ENCODE data around the gene CACNA1S. TPM values are rescaled to one million over a fixed set of nuclear protein-coding genes. Genes with fewer than 3 reads are reported as not detected.

Gene CACNA1S
- total RNA-seq, 1 donor from 2014 or later = not detected

DNA sequence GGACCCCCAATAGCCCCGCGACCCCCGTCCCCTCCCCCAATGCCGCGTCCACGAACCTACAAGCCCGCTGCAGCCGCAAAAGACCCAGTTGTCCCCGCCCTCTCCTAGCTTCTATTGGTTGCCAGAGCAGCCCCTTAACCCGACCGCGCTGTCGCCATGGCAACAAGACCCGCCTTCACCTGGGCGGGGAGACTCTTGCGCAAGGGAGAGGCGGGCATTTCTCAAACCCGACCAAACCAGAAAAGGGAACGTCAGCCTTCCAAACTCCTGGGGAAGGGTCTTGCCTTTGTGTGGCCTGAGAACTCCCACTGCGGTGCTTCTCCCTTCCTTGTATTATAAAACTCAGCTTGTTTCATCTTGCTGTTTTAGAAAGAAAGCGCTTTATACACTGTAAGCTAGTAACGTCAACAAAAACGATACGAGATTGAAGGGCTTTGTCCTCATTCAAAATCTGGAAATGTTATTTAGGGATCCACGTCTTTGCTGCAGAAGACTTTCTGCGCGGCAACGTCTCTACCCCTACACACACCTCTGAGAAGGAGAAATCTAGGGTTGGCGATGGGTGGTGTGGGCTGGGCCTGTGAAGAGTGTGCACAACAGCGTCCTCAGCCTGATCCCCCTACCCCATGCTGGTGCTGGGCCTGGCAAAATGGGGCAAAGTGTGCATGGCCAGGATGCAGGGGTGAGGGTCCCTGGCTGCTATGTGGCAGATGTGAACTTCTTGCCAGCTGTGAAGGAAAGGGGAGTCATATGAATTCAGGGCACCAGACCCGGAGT, 42.4 kb upstream of the CACNA1S start, which contains the start of gene TMEM9:
TSS of gene TMEM9 (minus strand) at position 86 of the 777 bp plus-strand sequence. CDS start 551 bp downstream, outside the sequence.
- DNase-seq = peak; percentile 98
- peaks cover 13% of the 10 kb centered on the region for H3K36me3 Mint-ChIP-seq (ENCODE audit: low read depth)
- H3K4me3 Mint-ChIP-seq = peak within 1 kb of the TSS; percentile 92
- POLR2A ChIA-PET = interaction anchor here (0.5 to 1.9 kb wide), 11 partner anchors 13 to 963 kb away, joined by 3 to 15 read pairs (median 4); no protein-coding TSS in a partner anchor
- peaks cover 5% of the 10 kb centered on the region for H3K27me3 Mint-ChIP-seq
- TF ChIP-seq, protein P1, sequence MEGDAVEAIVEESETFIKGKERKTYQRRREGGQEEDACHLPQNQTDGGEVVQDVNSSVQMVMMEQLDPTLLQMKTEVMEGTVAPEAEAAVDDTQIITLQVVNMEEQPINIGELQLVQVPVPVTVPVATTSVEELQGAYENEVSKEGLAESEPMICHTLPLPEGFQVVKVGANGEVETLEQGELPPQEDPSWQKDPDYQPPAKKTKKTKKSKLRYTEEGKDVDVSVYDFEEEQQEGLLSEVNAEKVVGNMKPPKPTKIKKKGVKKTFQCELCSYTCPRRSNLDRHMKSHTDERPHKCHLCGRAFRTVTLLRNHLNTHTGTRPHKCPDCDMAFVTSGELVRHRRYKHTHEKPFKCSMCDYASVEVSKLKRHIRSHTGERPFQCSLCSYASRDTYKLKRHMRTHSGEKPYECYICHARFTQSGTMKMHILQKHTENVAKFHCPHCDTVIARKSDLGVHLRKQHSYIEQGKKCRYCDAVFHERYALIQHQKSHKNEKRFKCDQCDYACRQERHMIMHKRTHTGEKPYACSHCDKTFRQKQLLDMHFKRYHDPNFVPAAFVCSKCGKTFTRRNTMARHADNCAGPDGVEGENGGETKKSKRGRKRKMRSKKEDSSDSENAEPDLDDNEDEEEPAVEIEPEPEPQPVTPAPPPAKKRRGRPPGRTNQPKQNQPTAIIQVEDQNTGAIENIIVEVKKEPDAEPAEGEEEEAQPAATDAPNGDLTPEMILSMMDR (IDR thresholded peaks at IDR 0.05) = no peak
- peak within 1 kb of the TSS; percentile 89 for H3K27ac Mint-ChIP-seq
- peak; percentile 98 for ATAC-seq (ENCODE audit: low read depth)
- H3K4me1 Mint-ChIP-seq = peaks cover 16% of the 10 kb centered on the region
- H3K9me3 Mint-ChIP-seq = no peaks in the 10 kb centered on the region
- CTCF ChIA-PET = interaction anchor here (1.1 to 1.6 kb wide), 5 partner anchors 15 to 182 kb away, joined by 3 to 4 read pairs (median 3); no protein-coding TSS in a partner anchor
- intact Hi-C loops (cut with micrococcal nuclease) = loop anchor here (1.0 kb wide), 2 partner anchors 16 to 135 kb away; no protein-coding TSS in a partner anchor

DNA sequence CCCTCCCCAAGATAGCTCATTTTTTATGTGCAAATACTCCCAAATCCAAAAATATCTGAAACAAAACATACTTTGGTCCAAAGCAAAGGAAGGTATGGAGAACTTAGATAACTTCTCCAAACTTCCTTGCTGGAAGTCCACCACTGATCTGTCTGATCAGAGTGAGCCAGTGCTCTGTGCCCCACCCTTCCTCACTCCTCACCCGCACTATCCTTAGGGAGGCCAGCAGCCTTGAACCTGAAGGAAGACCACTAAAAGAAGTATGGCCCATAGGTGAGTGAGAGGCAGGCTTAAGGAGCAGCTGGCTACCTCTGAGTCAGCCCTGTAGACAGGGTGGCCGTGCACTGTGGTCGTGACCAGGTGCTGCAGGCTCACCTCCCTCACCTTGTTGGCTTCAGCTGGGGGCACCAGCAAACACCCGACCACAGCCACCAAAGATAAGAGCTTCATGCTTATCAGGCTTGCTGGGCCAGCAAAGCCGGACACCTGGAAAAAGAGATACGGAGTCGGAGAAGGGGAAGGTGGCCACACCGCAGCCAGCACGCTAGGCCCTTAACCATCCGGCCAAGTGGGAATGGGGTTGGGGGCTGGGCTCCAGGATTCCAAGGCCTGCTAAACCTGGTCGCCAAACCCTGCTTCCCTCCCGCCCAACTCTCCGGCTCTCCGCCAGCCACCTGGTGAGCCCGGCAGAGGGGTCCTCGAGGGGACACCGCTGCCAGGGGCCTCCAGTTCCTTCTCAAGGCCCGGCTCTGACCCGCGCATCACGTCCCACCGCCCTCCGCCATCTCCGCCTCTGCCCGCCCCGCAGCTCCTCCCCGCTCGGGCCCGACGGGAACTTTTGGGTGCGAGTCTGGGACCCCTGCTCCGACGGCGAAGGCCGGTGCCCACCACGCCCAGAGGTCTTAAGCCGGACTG, 41.5 kb upstream of the CACNA1S start:
- H3K9me3 Mint-ChIP-seq = no peaks in the 10 kb centered on the region
- peaks cover 16% of the 10 kb centered on the region for H3K36me3 Mint-ChIP-seq (ENCODE audit: low read depth)
- TF ChIP-seq, protein P1 (IDR thresholded peaks at IDR 0.05) = no peak
- H3K27me3 Mint-ChIP-seq = peaks cover 5% of the 10 kb centered on the region
- no peak for DNase-seq
- peak; percentile 81 for ATAC-seq (ENCODE audit: low read depth)
- peak overlapping the region; percentile 89 for H3K27ac Mint-ChIP-seq
- peak overlapping the region; percentile 92 for H3K4me3 Mint-ChIP-seq
- POLR2A ChIA-PET = interaction anchor here (0.5 to 1.9 kb wide), 9 partner anchors 14 to 791 kb away, joined by 3 to 15 read pairs (median 5); no protein-coding TSS in a partner anchor
- peaks cover 16% of the 10 kb centered on the region for H3K4me1 Mint-ChIP-seq
- intact Hi-C loops (cut with micrococcal nuclease) = loop anchor here (1.0 kb wide), 2 partner anchors 17 to 134 kb away; no protein-coding TSS in a partner anchor
- CTCF ChIA-PET = interaction anchor here (1.1 to 1.6 kb wide), 5 partner anchors 16 to 181 kb away, joined by 3 to 4 read pairs (median 3); no protein-coding TSS in a partner anchor

DNA sequence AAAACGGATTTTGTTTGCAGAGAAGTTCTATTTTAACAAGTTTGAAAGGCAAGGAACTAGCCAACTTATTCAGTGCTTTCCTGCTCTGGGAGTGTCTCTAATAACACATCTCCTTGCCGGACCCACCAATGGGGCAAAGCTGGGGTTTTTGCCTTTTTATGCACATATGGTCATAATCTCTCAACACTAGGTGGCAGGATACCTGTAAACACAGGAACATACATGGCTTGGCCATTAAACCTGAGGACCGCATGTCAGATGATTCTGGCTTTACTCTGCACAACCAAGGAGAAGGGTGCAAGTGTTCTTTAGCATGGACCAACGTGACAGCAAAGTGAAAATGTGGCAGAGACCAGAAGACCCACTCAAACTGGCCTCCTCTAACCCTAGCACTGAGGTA, 37.2 kb upstream of the CACNA1S start:
- Mint-ChIP-seq H3K4me1 (peaks cover 11% of the 10 kb centered on the region), H3K27ac (no peak overlapping the region), H3K27me3 (no peaks in the 10 kb centered on the region), H3K9me3 (no peaks in the 10 kb centered on the region), H3K36me3 (ENCODE audit: low read depth) (peaks cover 53% of the 10 kb centered on the region), H3K4me3 (no peak overlapping the region)
- ChIA-PET CTCF (interaction anchor here (0.6 to 1.4 kb wide), 3 partner anchors 9 to 73 kb away, joined by 3 to 5 read pairs (median 3); no protein-coding TSS in a partner anchor), POLR2A (no interaction called here)
- no peak for ATAC-seq (ENCODE audit: low read depth)
- DNase-seq = no peak
- TF ChIP-seq, protein P1 (IDR thresholded peaks at IDR 0.05) = no peak
- intact Hi-C loops (cut with micrococcal nuclease) = loop anchor here (1.0 kb wide), 1 partner anchor 74 kb away; no protein-coding TSS in a partner anchor

DNA sequence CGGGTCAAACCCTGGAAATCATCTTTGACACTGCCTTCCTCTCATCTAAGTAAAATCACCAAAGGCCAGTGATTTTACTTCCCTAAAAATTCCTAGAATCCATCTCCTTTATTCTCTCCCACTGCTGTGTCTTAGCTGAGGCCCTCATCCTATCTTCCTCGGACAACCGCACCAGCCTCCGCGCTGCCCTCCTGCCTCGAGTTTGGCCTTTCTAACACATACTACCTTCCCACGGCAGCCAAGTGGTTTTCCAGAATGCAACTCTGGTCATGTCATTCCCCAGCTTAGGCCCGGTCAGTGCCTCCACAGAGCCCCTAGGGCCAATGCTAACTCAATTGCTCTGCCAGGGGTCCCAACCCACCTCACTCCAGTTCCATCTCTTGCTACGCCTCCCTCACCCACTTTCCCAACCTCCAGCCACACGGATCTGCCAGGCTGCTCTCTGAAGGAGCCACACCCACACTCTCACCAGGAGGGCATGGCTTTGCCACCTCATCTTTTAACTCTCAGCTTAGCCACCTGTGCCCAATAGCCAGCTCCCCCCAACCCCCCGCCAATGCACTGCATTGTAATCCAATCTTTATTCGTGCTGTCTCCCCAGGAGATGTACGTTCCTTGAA, 35.3 kb upstream of the CACNA1S start:
- no peak overlapping the region for H3K4me3 Mint-ChIP-seq
- CTCF ChIA-PET = no interaction called here
- ATAC-seq (ENCODE audit: low read depth) (no peak), DNase-seq (no peak)
- TF ChIP-seq, protein P1 (IDR thresholded peaks at IDR 0.05) = no peak
- no peaks in the 10 kb centered on the region for H3K27me3 Mint-ChIP-seq
- H3K4me1 Mint-ChIP-seq = peaks cover under 1% of the 10 kb centered on the region
- no peaks in the 10 kb centered on the region for H3K9me3 Mint-ChIP-seq
- peaks cover 69% of the 10 kb centered on the region for H3K36me3 Mint-ChIP-seq (ENCODE audit: low read depth)
- no peak overlapping the region for H3K27ac Mint-ChIP-seq
- intact Hi-C loops (cut with micrococcal nuclease) = no loop called here
- POLR2A ChIA-PET = no interaction called here
